Subcutaneous abdominal adipose tissue (tissue), 5 donors: ENCODE data around the gene DDA1.
"Not testable (repeated sequence)": the region's sequence is repeated elsewhere in the genome, so short reads cannot be mapped to it uniquely, and the experiment has no call there.

Experiments used
- H3K27ac ChIP-seq: one replicate; pipeline ENCODE4 v1.7.0; 2013; ENCODE audit warnings: low read depth, mild to moderate bottlenecking, inconsistent platforms, low read length, moderate library complexity
- H3K27me3 ChIP-seq, 5 donors: one replicate each; pipeline ENCODE4 v1.7.0; 2013; ENCODE audit warnings: low read length in 5 of 5, inconsistent platforms in 1 of 5; ENCODE audit not compliant: control insufficient read depth in 5 of 5, insufficient read depth in 4 of 5
- H3K36me3 ChIP-seq, 5 donors: one replicate each; pipeline ENCODE4 v1.7.0; 2013; ENCODE audit warnings: low read length in 5 of 5; ENCODE audit not compliant: control insufficient read depth in 5 of 5, insufficient read depth in 5 of 5
- H3K4me1 ChIP-seq, 5 donors: one replicate each; pipeline ENCODE4 v1.7.0; 2013; ENCODE audit warnings: low read length in 5 of 5, mild to moderate bottlenecking in 3 of 5, moderate library complexity in 1 of 5; ENCODE audit not compliant: control insufficient read depth in 5 of 5, insufficient read depth in 5 of 5
- H3K4me3 ChIP-seq, 5 donors: one replicate each; pipeline ENCODE4 v1.7.0; 2013; ENCODE audit warnings: low read length in 5 of 5, low read depth in 1 of 5
- H3K9ac ChIP-seq, 5 donors: one replicate each; pipeline ENCODE4 v1.7.0; 2013; ENCODE audit warnings: low read length in 5 of 5, mild to moderate bottlenecking in 4 of 5, moderate library complexity in 3 of 5
- H3K9me3 ChIP-seq, 5 donors: one replicate each; pipeline ENCODE4 v1.7.0; 2013; ENCODE audit warnings: low read length in 5 of 5; ENCODE audit not compliant: control insufficient read depth in 5 of 5
- donor health status: healthy.
- donor health status: healthy.
- donor health status: healthy.
- donor health status: healthy.
- donor health status: healthy.

The DDA1 gene

GRCh38 chr19:17286752-17287151 is 22.6 kb upstream of the DDA1 start:
- Histone ChIP-seq H3K9me3 (no peaks in the 10 kb centered on the region), H3K4me3 (no peak overlapping the region), H3K27me3 (peaks cover 0 to 10% (median 8%) of the 10 kb centered on the region in 5 donors), H3K9ac (no peak overlapping the region), H3K4me1 (peaks cover 0 to 15% (median 12%) of the 10 kb centered on the region in 5 donors), H3K27ac (no peak overlapping the region), H3K36me3 (no peaks in the 10 kb centered on the region)

- no peaks in the 10 kb centered on the region for H3K9me3 ChIP-seq
- no peak overlapping the region for H3K27ac ChIP-seq
- peaks cover 0 to 14% (median 10%) of the 10 kb centered on the region in 5 donors for H3K4me1 ChIP-seq
- H3K9ac ChIP-seq, result no peak overlapping the region
- peaks cover 0 to 5% (median 0%) of the 10 kb centered on the region in 5 donors for H3K36me3 ChIP-seq
- H3K4me3 ChIP-seq, result no peak overlapping the region
- peaks cover 0 to 5% (median 0%) of the 10 kb centered on the region in 5 donors for H3K27me3 ChIP-seq
These were observed 19.9 kb upstream of the DDA1 start for GRCh38 chr19:17289489-17289888.

GRCh38 chr19:17292301-17293074 is 16.9 kb upstream of the DDA1 start:
- H3K4me1 ChIP-seq, result peaks cover 0 to 14% (median 10%) of the 10 kb centered on the region in 5 donors
- peak overlapping the region; percentile 63 to 73 (median 70) for H3K4me3 ChIP-seq
- no peak overlapping the region for H3K27ac ChIP-seq
- peaks cover 0 to 5% (median 0%) of the 10 kb centered on the region in 5 donors for H3K27me3 ChIP-seq
- H3K9me3 ChIP-seq, result no peaks in the 10 kb centered on the region
- H3K36me3 ChIP-seq, result peaks cover 0 to 6% (median 0%) of the 10 kb centered on the region in 5 donors
- H3K9ac ChIP-seq, result peak overlapping the region in 3 of 5 donors; percentile 38 to 45 (median 43)

- H3K4me1 ChIP-seq, result peaks cover 0 to 14% (median 10%) of the 10 kb centered on the region in 5 donors
- no peak overlapping the region for H3K4me3 ChIP-seq
- H3K9me3 ChIP-seq, result peaks cover 0 to 4% (median 3%) of the 10 kb centered on the region in 5 donors
- H3K27ac ChIP-seq, result no peak overlapping the region
- no peak overlapping the region for H3K9ac ChIP-seq
- peaks cover 0 to 11% (median 4%) of the 10 kb centered on the region in 5 donors for H3K36me3 ChIP-seq
- H3K27me3 ChIP-seq, result no peaks in the 10 kb centered on the region
These were observed 15.8 kb upstream of the DDA1 start for GRCh38 chr19:17293605-17294004.

GRCh38 chr19:17294051-17294891 is 15.1 kb upstream of the DDA1 start:
- no peaks in the 10 kb centered on the region for H3K27me3 ChIP-seq
- no peak overlapping the region for H3K9ac ChIP-seq
- no peak overlapping the region for H3K4me3 ChIP-seq
- peaks cover 0 to 14% (median 10%) of the 10 kb centered on the region in 5 donors for H3K4me1 ChIP-seq
- peaks cover 0 to 12% (median 4%) of the 10 kb centered on the region in 5 donors for H3K36me3 ChIP-seq
- H3K9me3 ChIP-seq, result peaks cover 0 to 4% (median 3%) of the 10 kb centered on the region in 5 donors
- H3K27ac ChIP-seq, result no peak overlapping the region

GRCh38 chr19:17295551-17295950 is 13.8 kb upstream of the DDA1 start:
- not testable (repeated sequence) for H3K4me3 ChIP-seq, H3K9ac ChIP-seq, H3K27me3 ChIP-seq, H3K27ac ChIP-seq, H3K9me3 ChIP-seq
- Histone ChIP-seq H3K4me1 (peaks cover 0 to 12% (median 10%) of the 10 kb centered on the region in 5 donors), H3K36me3 (peaks cover 0 to 13% (median 4%) of the 10 kb centered on the region in 5 donors)

- Histone ChIP-seq H3K27ac (no peak overlapping the region), H3K4me1 (peaks cover 0 to 12% (median 10%) of the 10 kb centered on the region in 5 donors), H3K27me3 (no peaks in the 10 kb centered on the region), H3K9ac (no peak overlapping the region), H3K9me3 (peaks cover 0 to 4% (median 3%) of the 10 kb centered on the region in 5 donors), H3K36me3 (peaks cover 0 to 18% (median 7%) of the 10 kb centered on the region in 5 donors), H3K4me3 (no peak overlapping the region)
These were observed 13.1 kb upstream of the DDA1 start for GRCh38 chr19:17296273-17296672.

GRCh38 chr19:17296976-17297375 is 12.4 kb upstream of the DDA1 start:
- Histone ChIP-seq H3K9me3 (peaks cover 0 to 4% (median 3%) of the 10 kb centered on the region in 5 donors), H3K36me3 (peaks cover 0 to 18% (median 7%) of the 10 kb centered on the region in 5 donors), H3K4me3 (no peak overlapping the region), H3K4me1 (peaks cover 0 to 11% (median 8%) of the 10 kb centered on the region in 5 donors), H3K9ac (no peak overlapping the region), H3K27ac (no peak overlapping the region), H3K27me3 (no peaks in the 10 kb centered on the region)

GRCh38 chr19:17300992-17301619 is 8.3 kb upstream of the DDA1 start:
- Histone ChIP-seq H3K4me3 (no peak overlapping the region), H3K4me1 (peaks cover 3 to 42% (median 31%) of the 10 kb centered on the region in 5 donors), H3K27ac (no peak overlapping the region), H3K27me3 (no peaks in the 10 kb centered on the region), H3K36me3 (peaks cover 0 to 12% (median 4%) of the 10 kb centered on the region in 5 donors), H3K9ac (no peak overlapping the region), H3K9me3 (peaks cover 0 to 4% (median 3%) of the 10 kb centered on the region in 5 donors)
